Ishikawa (cell line): Measurements from ENCODE around the gene PDE6B.

Source experiments
- CEBPB ChIP-seq: IDR thresholded peaks from 2 replicates; pipeline ENCODE4 v1.6.1; 2012
- CREB1 ChIP-seq: IDR thresholded peaks from 2 replicates; pipeline ENCODE4 v1.6.1; 2012; ENCODE audit warnings: low read depth
- EGR1 ChIP-seq: IDR thresholded peaks from 2 replicates; pipeline ENCODE4 v1.6.1; 2012
- EP300 ChIP-seq: IDR thresholded peaks from 2 replicates; pipeline ENCODE4 v1.6.1; 2012; ENCODE audit warnings: borderline replicate concordance
- FOXM1 ChIP-seq: IDR thresholded peaks from 2 replicates; pipeline ENCODE4 v1.6.1; 2012; ENCODE audit warnings: low read depth, borderline replicate concordance
- NFIC ChIP-seq: IDR thresholded peaks from 2 replicates; pipeline ENCODE4 v1.6.1; 2012
- RAD21 ChIP-seq: IDR thresholded peaks from 2 replicates; pipeline ENCODE4 v1.6.1; 2012; ENCODE audit warnings: low read depth
- TAF1 ChIP-seq: IDR thresholded peaks from 2 replicates; pipeline ENCODE4 v1.6.1; 2012; ENCODE audit warnings: low read depth, mild to moderate bottlenecking
- TCF12 ChIP-seq: IDR thresholded peaks from 2 replicates; pipeline ENCODE4 v1.6.1; 2012; ENCODE audit warnings: low read depth
- TEAD4 ChIP-seq: IDR thresholded peaks from 2 replicates; pipeline ENCODE4 v1.6.1; 2012
- YY1 ChIP-seq: IDR thresholded peaks from 2 replicates; pipeline ENCODE4 v1.6.1; 2012; ENCODE audit warnings: low read depth
- ZBTB7A ChIP-seq: IDR thresholded peaks from 2 replicates; pipeline ENCODE4 v1.6.1; 2012; ENCODE audit warnings: low read depth
- TF ChIP-seq, protein P1 (sequence below): IDR thresholded peaks from 2 replicates; pipeline ENCODE4 v1.6.1; 2012
- TF ChIP-seq, protein P2 (sequence below): IDR thresholded peaks from 2 replicates; pipeline ENCODE4 v1.6.1; 2012; ENCODE audit warnings: low read depth, mild to moderate bottlenecking
- TF ChIP-seq, protein P3 (sequence below): IDR thresholded peaks from 2 replicates; pipeline ENCODE4 v1.6.1; 2012

The PDE6B gene

DNA sequence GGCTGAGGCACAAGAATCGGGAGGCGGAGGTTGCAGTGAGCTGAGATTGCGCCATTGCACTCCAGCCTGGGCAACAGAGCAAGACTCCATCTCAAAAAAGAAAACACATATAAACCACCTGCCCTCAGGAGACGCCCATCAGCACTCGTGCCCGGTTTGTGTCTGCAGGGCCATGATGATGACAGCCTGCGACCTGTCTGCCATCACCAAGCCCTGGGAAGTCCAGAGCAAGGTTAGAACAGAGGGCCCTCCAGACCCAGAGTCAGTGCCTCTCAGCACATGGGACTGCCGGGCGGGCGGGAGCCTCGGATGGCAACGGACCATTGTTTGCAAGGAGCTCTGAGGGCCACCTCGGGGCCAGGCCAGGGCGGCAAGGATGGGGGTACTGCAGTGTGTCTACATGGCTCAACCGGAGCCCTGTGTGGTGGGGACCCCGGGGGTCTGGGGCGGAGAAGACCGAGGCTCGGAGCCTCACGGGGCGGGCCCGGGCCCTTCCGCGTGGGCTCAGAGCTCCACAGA, 39.4 kb downstream of the PDE6B start:
- no peak for TF ChIP-seq YY1
- TF ChIP-seq CREB1 = no peak
- TF ChIP-seq, protein P1, sequence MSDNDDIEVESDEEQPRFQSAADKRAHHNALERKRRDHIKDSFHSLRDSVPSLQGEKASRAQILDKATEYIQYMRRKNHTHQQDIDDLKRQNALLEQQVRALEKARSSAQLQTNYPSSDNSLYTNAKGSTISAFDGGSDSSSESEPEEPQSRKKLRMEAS = no peak
- no peak for TF ChIP-seq EP300

DNA sequence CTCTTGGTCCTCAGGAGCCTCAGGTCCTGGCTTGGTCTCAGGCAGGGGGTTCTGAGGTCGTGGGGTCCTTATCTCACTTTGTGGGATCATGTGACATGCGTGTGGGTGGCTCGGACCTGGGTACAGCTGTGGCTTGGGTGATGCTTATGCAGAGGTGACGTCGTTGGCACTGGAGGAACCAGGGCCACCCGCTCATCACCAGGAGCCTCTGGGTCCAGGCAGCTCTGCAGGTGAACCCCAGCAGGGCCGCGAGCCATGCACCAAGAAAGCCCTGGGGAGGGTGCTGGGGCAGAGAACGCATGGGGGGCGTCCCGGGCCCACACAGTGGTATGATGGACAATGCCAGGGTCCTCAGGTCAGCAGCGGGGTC, 40.0 kb downstream of the PDE6B start:
- TF ChIP-seq, protein P1 = no peak
- TF ChIP-seq CREB1 (no peak), ZBTB7A (no peak), FOXM1 (no peak), YY1 (no peak), RAD21 (no peak), TAF1 (no peak), TCF12 (no peak), NFIC (no peak), EP300 (no peak), EGR1 (no peak), TEAD4 (no peak), CEBPB (no peak)
- TF ChIP-seq, protein P2, sequence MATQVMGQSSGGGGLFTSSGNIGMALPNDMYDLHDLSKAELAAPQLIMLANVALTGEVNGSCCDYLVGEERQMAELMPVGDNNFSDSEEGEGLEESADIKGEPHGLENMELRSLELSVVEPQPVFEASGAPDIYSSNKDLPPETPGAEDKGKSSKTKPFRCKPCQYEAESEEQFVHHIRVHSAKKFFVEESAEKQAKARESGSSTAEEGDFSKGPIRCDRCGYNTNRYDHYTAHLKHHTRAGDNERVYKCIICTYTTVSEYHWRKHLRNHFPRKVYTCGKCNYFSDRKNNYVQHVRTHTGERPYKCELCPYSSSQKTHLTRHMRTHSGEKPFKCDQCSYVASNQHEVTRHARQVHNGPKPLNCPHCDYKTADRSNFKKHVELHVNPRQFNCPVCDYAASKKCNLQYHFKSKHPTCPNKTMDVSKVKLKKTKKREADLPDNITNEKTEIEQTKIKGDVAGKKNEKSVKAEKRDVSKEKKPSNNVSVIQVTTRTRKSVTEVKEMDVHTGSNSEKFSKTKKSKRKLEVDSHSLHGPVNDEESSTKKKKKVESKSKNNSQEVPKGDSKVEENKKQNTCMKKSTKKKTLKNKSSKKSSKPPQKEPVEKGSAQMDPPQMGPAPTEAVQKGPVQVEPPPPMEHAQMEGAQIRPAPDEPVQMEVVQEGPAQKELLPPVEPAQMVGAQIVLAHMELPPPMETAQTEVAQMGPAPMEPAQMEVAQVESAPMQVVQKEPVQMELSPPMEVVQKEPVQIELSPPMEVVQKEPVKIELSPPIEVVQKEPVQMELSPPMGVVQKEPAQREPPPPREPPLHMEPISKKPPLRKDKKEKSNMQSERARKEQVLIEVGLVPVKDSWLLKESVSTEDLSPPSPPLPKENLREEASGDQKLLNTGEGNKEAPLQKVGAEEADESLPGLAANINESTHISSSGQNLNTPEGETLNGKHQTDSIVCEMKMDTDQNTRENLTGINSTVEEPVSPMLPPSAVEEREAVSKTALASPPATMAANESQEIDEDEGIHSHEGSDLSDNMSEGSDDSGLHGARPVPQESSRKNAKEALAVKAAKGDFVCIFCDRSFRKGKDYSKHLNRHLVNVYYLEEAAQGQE = no peak
- TF ChIP-seq, protein P3, sequence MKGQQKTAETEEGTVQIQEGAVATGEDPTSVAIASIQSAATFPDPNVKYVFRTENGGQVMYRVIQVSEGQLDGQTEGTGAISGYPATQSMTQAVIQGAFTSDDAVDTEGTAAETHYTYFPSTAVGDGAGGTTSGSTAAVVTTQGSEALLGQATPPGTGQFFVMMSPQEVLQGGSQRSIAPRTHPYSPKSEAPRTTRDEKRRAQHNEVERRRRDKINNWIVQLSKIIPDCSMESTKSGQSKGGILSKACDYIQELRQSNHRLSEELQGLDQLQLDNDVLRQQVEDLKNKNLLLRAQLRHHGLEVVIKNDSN = no peak

DNA sequence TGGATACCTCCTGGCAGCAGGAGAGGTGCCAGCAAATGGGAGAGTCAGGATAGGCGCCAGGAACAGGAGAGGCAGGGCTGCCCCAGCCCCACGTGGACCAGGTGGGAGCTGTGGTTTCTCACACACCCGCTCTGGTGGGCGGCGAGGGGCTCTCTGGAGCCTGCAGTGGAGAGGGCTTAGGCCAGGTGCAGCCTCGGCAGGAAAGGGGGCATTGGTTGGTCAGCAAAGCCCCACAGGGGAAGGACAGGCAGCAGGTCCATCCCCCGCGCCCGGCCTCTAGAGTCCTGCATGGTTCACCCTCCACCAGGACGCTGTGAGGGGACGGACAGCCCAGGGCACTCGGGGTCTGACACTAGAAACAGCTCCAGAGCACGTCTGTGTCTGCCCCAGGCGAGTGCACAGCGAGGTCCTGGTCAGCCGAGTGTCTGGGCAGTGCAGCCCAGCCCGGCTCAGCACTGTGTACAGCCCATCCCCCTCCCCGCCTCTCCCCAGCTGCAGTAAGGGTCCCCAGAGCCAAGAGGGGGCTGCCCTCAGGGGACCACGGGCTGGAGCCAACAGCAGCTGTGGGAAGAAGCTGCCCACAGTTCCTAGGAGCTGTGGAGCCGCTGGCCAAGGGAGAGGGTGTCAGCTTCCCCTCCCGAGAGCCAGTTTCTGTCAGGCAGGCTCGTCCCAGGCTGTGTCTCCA, 40.5 kb downstream of the PDE6B start:
- TF ChIP-seq, protein P1 = no peak
- no peak for TF ChIP-seq TEAD4

DNA sequence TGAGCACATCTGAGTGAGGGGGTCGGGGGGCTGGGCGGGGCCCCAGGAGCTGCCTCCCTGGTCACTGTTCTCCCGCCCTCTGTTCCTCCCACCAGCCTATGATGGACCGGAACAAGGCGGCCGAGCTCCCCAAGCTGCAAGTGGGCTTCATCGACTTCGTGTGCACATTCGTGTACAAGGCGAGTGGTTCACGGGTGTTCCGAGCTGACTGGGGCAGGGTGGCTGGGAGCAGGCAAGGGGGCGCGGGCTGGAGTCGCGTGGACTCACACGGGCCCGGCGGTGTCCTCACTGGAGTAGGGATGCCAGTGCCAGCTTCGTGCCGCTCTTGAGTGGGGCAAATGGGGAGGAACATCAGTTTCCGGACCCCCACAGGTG, 41.0 kb downstream of the PDE6B start:
- TF ChIP-seq EGR1 (no peak), EP300 (no peak), CEBPB (no peak), RAD21 (no peak), CREB1 (no peak), ZBTB7A (no peak), FOXM1 (no peak), TEAD4 (no peak), YY1 (no peak), NFIC (no peak)
- TF ChIP-seq, protein P3 = no peak
- TF ChIP-seq, protein P2 = no peak
- TF ChIP-seq, protein P1 = no peak

DNA sequence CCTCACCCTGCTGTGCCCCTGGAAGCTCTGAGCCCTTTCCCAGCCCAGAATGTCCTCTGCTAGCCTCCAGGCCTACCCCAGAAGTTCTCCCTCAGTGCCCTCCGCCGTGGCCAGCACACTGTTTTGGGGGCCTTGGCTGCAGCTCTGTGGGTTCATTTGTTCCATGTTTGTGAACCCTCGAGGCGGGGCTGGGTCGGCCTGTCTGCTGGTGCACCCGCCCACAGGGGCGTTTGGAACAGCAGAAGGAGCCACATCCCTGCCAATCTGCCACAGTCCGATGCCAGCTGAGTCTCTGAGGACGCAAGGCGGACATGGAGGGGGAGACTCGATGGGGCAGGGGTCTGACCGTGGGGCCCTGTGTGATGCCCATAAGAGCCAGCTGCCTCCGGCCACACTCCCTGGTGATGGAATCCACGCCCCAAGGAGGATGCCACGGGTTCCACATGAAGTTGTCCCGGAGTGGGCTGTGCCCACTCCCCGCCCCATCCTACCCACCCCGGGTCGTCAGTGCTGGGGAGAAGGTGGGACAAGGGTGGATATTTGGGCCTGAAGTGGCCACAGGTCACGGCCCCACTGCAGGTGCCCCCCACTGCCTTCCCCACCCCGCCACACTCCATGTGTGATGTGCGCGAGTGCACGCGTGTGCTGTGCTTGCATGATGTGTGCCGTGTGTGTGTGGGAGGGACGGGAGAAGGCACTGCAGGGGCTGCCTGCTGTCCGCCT, 41.6 kb downstream of the PDE6B start:
- TF ChIP-seq, protein P1 = no peak
- no peak for TF ChIP-seq TAF1
- TF ChIP-seq TEAD4 = no peak
- no peak for TF ChIP-seq FOXM1
- TF ChIP-seq, protein P3 = no peak
- no peak for TF ChIP-seq CREB1
- no peak for TF ChIP-seq CEBPB
- no peak for TF ChIP-seq TCF12
- no peak for TF ChIP-seq RAD21
- TF ChIP-seq NFIC = no peak
